ENCODE measurements around the gene CYSTM1.

- TF ChIP-seq EZH2 (IDR thresholded peaks at IDR 0.05; ENCODE audit: insufficient read depth, poor library complexity, severe bottlenecking) (no peak), EZH2phosphoT487 (IDR thresholded peaks at IDR 0.05; ENCODE audit: insufficient read depth, low read depth) (no peak)
These were observed 46.6 kb upstream of the CYSTM1 start for GRCh38 chr5:140128376-140128775.

Data from GM23248 (cell line).